Stimulated activated CD4-positive, alpha-beta T cell treated with anti-CD3 and anti-CD28 coated beads, Interleukin-4, amount 100 ng/mL, for 24 hours (primary cell): ENCODE results near the gene LTB.
"Not testable (repeated sequence)": the region's sequence is repeated elsewhere in the genome, so short reads cannot be mapped to it uniquely, and the experiment has no call there.

Source experiments
- DNase-seq: peaks from one replicate; pipeline ENCODE4 v3.0.0-alpha.2; 2020

The LTB gene

DNA sequence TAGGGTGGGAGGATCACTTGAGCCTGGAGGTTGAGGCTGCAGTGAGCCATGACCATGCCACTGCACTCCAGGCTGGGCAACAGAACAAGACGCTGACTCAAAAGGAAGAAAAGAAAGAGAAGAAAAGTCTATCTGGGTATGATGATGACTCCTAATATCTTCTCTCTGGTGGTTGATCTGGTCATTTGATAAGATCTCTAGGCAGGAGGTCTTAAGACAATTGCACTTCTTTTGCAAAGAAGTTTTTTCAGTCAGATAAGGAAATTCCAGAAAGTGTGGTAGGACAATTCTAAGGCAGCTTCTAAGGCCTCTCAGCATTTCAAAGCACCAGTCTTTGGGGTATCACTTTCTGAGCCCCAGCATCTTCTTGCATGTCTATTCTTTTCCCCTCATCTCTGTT, 25.1 kb upstream of the LTB start:
- DNase-seq, result no peak

DNA sequence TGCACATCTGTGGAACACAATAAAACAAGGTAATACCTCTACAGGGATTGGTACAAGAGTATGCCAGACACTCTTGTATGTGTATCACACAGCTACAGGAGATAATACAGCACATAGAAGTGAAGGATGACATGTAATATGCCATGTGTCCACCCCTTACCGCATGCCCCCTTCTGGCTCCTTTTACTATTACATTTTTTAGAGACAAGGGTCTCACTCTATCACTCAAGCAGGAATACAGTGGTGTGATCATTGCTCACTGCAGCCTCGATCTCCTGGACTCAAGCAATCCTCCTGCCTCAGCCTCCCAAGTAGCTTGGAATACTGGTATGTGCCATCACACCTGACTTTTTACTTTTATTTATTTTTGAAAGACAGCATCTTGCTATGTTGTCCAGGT, 14.8 kb upstream of the LTB start:
- DNase-seq, result peak; percentile 59

- no peak for DNase-seq
Observed at GRCh38 chr6:31592396-31592771, 10.2 kb upstream of the LTB start.

GRCh38 chr6:31590691-31591090, 8.5 kb upstream of the LTB start:
- not testable (repeated sequence) for DNase-seq

- DNase-seq, result no peak
Observed at GRCh38 chr6:31588871-31589650, 6.8 kb upstream of the LTB start.

GRCh38 chr6:31587791-31588777, 5.9 kb upstream of the LTB start:
- DNase-seq, result no peak

- DNase-seq, result no peak
Observed at GRCh38 chr6:31586599-31587281, 4.5 kb upstream of the LTB start.

GRCh38 chr6:31586008-31586407, 3.8 kb upstream of the LTB start, which contains the start of gene LST1:
TSS of gene LST1 (plus strand) at chr6:31586277. CDS start at chr6:31587300, 1,023 bp downstream.
- no peak for DNase-seq

DNA sequence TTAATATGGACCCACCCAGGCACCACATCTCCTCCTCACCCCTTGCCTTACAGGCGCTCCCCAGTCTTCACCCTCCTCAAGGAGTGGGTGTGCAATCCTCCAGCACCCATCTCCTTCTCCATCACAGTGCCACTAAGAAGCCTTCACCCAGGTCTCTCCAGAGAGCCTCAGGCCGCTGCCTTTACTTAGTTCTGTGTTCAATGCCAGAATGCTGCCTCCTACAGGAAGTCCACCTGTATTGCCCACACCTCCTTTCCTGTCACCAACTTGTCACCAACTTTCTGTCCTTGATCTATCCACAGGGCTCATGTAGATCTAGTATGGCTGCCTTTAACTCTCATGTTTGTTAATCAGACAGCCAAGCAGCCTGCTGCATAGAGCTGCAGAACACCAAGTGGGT, 3.3 kb upstream of the LTB start:
- peak; percentile 49 for DNase-seq

- no peak for DNase-seq
Observed at GRCh38 chr6:31581434-31582229, 592 bp downstream of the LTB start.

- peak; percentile 88 for DNase-seq
Observed at GRCh38 chr6:31580807-31581433, 1.3 kb downstream of the LTB start.

DNA sequence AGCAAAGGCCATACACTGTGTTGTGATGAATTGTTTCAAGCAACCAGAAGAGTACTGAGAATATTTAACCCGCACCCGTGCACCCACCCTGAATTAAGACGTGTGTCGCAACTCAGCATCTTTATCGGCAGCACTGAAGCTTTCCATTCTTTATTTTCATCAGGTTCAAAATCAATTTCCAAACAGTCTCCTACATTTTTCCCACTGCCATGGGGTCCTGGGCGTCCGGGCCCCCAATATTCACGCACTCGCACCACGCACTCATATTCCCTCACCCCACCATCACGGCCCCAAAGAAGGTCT, 1.8 kb downstream of the LTB start:
- DNase-seq, result no peak

- no peak for DNase-seq
Observed at GRCh38 chr6:31579546-31580437, 2.4 kb downstream of the LTB start.

DNA sequence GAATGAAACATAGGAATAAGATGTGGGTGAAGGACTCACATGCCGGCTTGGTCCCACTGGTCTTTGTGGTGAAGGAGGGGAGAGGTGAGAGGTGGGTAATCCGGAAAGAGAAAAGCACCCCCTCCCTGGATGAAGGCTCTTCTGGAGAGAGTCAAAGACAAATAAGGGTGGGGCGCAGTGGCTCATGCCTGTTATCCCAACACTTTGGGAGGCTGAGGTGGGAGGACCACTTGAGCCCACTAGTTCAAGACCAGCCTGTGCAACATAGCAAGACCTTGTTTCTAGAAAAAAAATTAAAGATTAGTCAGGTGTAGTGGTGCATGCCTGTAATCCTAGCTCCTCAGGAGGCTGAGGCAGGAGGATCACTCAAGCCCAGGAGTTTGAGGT, 3.1 kb downstream of the LTB start:
- no peak for DNase-seq

GRCh38 chr6:31578184-31579118, 3.8 kb downstream of the LTB start:
- DNase-seq, result no peak

- DNase-seq, result no peak
Observed at GRCh38 chr6:31577579-31577966, 4.7 kb downstream of the LTB start.

DNA sequence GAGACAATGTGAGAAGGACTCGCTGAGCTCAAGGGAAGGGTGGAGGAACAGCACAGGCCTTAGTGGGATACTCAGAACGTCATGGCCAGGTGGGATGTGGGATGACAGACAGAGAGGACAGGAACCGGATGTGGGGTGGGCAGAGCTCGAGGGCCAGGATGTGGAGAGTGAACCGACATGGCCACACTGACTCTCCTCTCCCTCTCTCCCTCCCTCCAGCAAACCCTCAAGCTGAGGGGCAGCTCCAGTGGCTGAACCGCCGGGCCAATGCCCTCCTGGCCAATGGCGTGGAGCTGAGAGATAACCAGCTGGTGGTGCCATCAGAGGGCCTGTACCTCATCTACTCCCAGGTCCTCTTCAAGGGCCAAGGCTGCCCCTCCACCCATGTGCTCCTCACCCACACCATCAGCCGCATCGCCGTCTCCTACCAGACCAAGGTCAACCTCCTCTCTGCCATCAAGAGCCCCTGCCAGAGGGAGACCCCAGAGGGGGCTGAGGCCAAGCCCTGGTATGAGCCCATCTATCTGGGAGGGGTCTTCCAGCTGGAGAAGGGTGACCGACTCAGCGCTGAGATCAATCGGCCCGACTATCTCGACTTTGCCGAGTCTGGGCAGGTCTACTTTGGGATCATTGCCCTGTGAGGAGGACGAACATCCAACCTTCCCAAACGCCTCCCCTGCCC, 5.2 kb downstream of the LTB start:
- peak; percentile 55 for DNase-seq

GRCh38 chr6:31575952-31576685, 6.1 kb downstream of the LTB start:
- DNase-seq, result no peak
